Neural crest cell (in vitro differentiated cells): ENCODE data around the gene FOXP1. TPM values are rescaled to one million over a fixed set of nuclear protein-coding genes. Genes with fewer than 3 reads are reported as not detected.

Source experiments
- DNase-seq: peaks from one replicate; pipeline ENCODE4 v3.0.0; 2021; ENCODE audit warnings: low read depth, mixed read lengths, low spot score
- H3K27ac Mint-ChIP-seq: one replicate; pipeline ENCODE4 v1.8.0; 2021; ENCODE audit warnings: mild to moderate bottlenecking, mixed read lengths; ENCODE audit not compliant: unreplicated experiment
- H3K27me3 Mint-ChIP-seq: 2 replicates; pipeline ENCODE4 v1.8.0; 2021; ENCODE audit warnings: low read depth, mild to moderate bottlenecking, mixed read lengths
- H3K36me3 Mint-ChIP-seq: 2 replicates; pipeline ENCODE4 v1.8.0; 2021; ENCODE audit warnings: low read depth, mild to moderate bottlenecking, mixed read lengths
- H3K4me1 Mint-ChIP-seq: 2 replicates; pipeline ENCODE4 v1.8.0; 2021; ENCODE audit warnings: mixed read lengths
- H3K4me3 Mint-ChIP-seq: one replicate; pipeline ENCODE4 v1.8.0; 2021; ENCODE audit warnings: mild to moderate bottlenecking, mixed read lengths
- H3K9me3 Mint-ChIP-seq: 2 replicates; pipeline ENCODE4 v1.8.0; 2021; ENCODE audit warnings: mixed read lengths
- total RNA-seq: library from RNA; stranded (reverse); gene quantifications from 2 replicates; pipeline ENCODE4 v1.2.1, GENCODE V29; 2021
- TF ChIP-seq, protein P1 (sequence below): fragments of 200-600 bp; sonication (generic); conservative IDR thresholded peaks from 2 replicates; pipeline ENCODE4 v1.5.0; 2021; ENCODE audit warnings: antibody characterized with exemption, mild to moderate bottlenecking

The FOXP1 gene
- total RNA-seq, 1 donor from 2014 or later, result 22.8 TPM

DNA sequence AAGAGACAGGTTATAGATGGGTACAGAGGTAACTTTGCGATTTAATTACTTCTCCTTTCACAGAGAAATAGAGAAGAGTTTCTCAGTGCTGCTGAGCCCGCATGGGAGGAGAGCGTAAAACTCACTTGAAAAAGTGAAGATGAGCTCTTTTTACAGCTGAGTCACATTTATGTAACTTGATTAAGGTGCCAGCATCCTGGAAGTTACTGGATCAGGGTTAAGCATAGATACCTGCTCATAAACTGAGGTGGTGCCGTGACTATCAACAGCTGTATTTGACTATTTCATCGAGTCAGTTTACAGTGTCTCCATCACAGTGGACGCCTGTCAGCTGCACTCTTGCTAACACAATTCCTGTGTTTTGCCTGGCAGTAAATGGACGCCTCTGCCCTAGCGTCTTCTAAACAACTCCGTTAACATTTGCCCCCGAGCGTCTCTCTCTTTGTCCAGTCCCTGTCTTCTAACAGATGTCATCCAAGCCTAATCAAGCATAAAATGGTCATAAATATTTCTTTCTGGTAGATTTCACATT lies 414.6 kb downstream of the FOXP1 start:
- Mint-ChIP-seq H3K27ac (peak overlapping the region; percentile 36), H3K4me3 (no peak overlapping the region)

DNA sequence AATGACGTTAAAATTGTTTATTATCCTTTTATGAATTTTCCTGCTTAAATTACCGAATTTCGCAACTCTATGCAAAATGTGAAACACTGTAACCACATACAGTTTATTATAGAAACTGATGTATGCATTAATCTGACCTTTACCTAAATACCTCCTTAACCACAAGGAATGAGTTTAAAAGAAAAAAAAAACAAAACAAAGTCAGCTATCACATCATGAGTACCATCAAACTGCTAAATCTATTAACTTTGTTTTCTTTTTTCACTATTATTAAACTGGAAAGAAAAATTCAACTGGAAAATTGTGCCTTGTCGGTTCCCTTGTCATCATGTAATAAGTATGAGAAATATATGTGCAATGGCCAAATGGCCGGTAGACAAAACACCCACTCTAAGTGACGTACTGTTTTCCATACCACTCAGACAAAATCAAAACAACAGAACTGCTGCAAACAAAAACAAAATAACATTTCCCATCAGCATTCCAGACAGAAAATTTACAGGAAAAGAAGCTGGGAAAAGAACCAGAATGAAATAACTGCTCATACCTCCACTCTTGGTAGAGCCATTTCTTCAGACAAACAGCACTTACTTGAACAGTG lies 415.3 kb downstream of the FOXP1 start:
- H3K27ac Mint-ChIP-seq, result no peak overlapping the region
- TF ChIP-seq, protein P1, sequence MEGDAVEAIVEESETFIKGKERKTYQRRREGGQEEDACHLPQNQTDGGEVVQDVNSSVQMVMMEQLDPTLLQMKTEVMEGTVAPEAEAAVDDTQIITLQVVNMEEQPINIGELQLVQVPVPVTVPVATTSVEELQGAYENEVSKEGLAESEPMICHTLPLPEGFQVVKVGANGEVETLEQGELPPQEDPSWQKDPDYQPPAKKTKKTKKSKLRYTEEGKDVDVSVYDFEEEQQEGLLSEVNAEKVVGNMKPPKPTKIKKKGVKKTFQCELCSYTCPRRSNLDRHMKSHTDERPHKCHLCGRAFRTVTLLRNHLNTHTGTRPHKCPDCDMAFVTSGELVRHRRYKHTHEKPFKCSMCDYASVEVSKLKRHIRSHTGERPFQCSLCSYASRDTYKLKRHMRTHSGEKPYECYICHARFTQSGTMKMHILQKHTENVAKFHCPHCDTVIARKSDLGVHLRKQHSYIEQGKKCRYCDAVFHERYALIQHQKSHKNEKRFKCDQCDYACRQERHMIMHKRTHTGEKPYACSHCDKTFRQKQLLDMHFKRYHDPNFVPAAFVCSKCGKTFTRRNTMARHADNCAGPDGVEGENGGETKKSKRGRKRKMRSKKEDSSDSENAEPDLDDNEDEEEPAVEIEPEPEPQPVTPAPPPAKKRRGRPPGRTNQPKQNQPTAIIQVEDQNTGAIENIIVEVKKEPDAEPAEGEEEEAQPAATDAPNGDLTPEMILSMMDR, result no peak
- no peaks in the 10 kb centered on the region for H3K9me3 Mint-ChIP-seq
- H3K36me3 Mint-ChIP-seq, result no peaks in the 10 kb centered on the region
- H3K4me3 Mint-ChIP-seq, result no peak overlapping the region
- H3K27me3 Mint-ChIP-seq, result no peaks in the 10 kb centered on the region
- no peak for DNase-seq
- H3K4me1 Mint-ChIP-seq, result peaks cover 37% of the 10 kb centered on the region

More for the DNA sequence above, 414.6 kb downstream of the FOXP1 start:
- H3K9me3 Mint-ChIP-seq, result no peaks in the 10 kb centered on the region
- DNase-seq, result peak; percentile 9
- H3K4me1 Mint-ChIP-seq, result peaks cover 37% of the 10 kb centered on the region
- TF ChIP-seq, protein P1, result no peak
- H3K36me3 Mint-ChIP-seq, result no peaks in the 10 kb centered on the region
- H3K27me3 Mint-ChIP-seq, result no peaks in the 10 kb centered on the region

DNA sequence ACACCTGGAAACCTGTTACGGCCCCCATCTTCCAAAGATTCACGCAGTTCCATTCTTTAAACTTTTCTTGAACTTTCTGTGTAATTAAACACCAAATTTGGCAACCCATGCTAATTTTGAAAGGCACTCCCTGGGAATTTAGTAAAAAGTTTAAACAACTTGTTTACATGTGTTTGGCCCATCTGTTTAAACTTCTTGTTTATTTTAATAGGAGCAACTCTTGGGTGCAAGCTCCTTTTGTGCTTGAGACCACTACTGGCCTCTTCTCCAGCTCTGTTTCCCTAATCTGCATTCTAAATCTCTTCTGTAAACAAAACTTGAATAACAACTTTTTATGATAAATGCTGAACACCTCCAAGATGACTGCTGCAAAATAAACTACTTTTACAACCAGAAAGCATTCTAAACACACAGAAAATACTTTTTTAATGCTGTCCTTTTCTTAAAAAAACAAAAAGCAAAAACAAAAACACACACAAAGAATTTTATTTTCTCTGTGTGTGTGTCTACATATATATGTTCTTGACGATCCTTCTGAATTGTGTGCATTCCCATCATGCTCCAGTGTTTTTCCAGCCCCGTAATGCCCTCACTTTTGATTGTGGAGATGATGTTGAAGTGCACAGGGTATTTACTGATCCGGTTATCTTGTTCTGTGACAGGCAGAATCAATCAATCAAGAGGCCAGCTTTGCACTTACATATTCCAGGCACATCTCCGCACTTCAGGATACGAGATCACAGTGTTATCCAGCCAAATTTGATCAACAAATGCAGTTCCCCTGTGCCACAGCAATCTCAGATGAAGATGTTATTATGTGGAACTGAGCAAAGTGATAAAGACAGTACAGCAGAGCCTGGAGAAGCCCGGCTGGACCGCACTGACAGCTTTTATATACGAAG lies 416.9 kb downstream of the FOXP1 start:
- H3K27me3 Mint-ChIP-seq, result no peaks in the 10 kb centered on the region
- TF ChIP-seq, protein P1, result no peak
- no peaks in the 10 kb centered on the region for H3K9me3 Mint-ChIP-seq
- H3K27ac Mint-ChIP-seq, result no peak overlapping the region
- H3K36me3 Mint-ChIP-seq, result no peaks in the 10 kb centered on the region
- H3K4me1 Mint-ChIP-seq, result peaks cover 33% of the 10 kb centered on the region
- H3K4me3 Mint-ChIP-seq, result no peak overlapping the region
- DNase-seq, result no peak

DNA sequence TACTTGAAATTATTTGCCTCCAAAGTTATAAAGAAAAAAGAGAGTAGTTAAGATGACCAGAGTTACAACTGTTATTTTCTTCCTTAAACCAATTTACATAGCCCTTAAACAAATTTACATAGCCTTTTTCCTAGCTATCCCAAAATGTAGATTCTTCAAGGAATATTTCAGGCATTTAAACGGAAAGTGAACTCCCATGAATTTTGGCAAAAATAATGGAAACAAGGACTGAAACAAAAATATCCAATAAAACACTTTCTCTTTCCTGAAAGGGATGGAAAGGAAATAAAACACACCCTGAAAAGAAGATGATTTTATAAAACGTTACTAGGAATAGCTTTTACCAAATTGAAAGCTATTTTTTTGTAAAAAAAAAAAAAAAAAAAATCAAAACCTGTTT lies 418.6 kb downstream of the FOXP1 start:
- Mint-ChIP-seq H3K27ac (no peak overlapping the region), H3K9me3 (peaks cover 5% of the 10 kb centered on the region), H3K4me1 (peaks cover 18% of the 10 kb centered on the region), H3K36me3 (peaks cover 5% of the 10 kb centered on the region), H3K4me3 (no peak overlapping the region), H3K27me3 (no peaks in the 10 kb centered on the region)
- TF ChIP-seq, protein P1, result no peak
- no peak for DNase-seq

DNA sequence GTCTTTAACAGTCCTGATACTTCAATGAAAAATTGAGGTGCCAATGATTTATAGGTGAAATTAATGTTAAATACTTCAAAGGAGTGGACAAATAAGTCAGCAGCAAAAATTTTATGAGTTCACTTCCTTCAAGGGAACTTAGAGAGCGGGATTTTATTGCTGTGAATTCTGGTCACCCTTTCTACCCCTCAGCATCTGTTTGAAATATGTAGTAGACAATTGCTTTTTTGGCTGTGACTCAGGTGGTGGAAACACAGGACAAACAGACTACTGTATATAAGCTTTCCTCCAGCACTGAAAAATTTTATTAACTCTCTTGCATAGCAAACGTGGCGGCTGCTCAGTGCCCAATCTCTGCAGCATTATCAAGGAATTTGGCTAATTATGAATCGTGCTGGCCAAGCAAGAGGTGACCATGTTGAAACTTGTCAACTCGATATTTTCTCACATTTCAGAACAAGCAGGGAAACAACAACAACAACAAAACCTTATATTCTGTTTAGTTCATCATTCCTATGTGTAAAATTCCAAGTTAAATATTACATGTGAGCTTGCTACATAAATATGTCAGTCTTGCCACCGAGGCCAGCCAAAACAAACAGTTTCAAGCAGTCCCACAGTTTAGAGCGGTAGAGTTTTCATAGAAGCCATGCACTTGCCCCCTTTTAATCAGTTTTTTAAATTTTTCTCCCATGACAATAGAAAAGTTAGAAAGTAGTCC lies 420.2 kb downstream of the FOXP1 start:
- H3K27ac Mint-ChIP-seq, result no peak overlapping the region
- H3K4me3 Mint-ChIP-seq, result no peak overlapping the region
- H3K36me3 Mint-ChIP-seq, result peaks cover 5% of the 10 kb centered on the region
- TF ChIP-seq, protein P1, result no peak
- DNase-seq, result no peak
- peaks cover 5% of the 10 kb centered on the region for H3K9me3 Mint-ChIP-seq
- H3K4me1 Mint-ChIP-seq, result peaks cover 3% of the 10 kb centered on the region
- H3K27me3 Mint-ChIP-seq, result no peaks in the 10 kb centered on the region
